VCaP (cell line): ENCODE measurements around the gene CACNA1B.
"Not testable (repeated sequence)": the region's sequence is repeated elsewhere in the genome, so short reads cannot be mapped to it uniquely, and the experiment has no call there.

Experiments
- H3K27ac ChIP-seq: fragments of 450-650 bp; 2 replicates; pipeline ENCODE4 v1.5.1; 2017
- CTCF ChIP-seq: fragments of 450-650 bp; conservative IDR thresholded peaks from 2 replicates; pipeline ENCODE4 v1.5.1; 2017; ENCODE audit warnings: mild to moderate bottlenecking, moderate library complexity

CACNA1B gene

GRCh38 chr9:138102246-138103051, 224.9 kb downstream of the CACNA1B start:
- H3K27ac ChIP-seq, result no peak overlapping the region
- TF ChIP-seq CTCF, result no peak

GRCh38 chr9:138103111-138103848, 225.7 kb downstream of the CACNA1B start:
- no peak overlapping the region for H3K27ac ChIP-seq
- TF ChIP-seq CTCF, result no peak

DNA sequence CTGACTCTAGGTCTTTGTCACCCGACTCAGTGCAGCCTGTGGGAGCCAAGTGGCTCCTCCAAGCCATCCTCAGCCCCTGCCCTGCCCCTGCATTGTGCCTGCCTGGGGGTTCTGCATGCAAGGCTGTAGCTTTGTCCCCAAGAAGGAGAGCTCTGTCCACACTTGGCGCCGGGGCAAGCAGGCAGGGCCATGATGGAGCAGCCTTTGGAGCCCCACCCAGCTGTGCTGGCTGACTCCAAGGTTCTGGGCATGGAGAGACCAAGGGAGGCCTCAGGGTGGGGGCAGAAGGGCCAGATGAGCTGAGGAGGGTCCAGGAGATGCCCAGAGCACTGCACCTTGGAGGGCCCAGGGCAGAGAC, 226.2 kb downstream of the CACNA1B start:
- no peak for TF ChIP-seq CTCF
- H3K27ac ChIP-seq, result no peak overlapping the region

- TF ChIP-seq CTCF, result no peak
Observed at GRCh38 chr9:138104251-138105122, 226.9 kb downstream of the CACNA1B start.

GRCh38 chr9:138105123-138105415, 227.5 kb downstream of the CACNA1B start:
- TF ChIP-seq CTCF, result no peak
- no peak overlapping the region for H3K27ac ChIP-seq

More at GRCh38 chr9:138104251-138105122, 226.9 kb downstream of the CACNA1B start:
- no peak overlapping the region for H3K27ac ChIP-seq

- H3K27ac ChIP-seq, result no peak overlapping the region
- TF ChIP-seq CTCF, result no peak
Observed at GRCh38 chr9:138105561-138106505, 228.3 kb downstream of the CACNA1B start.

GRCh38 chr9:138107039-138107438, 229.5 kb downstream of the CACNA1B start:
- not testable (repeated sequence) for H3K27ac ChIP-seq
